Muscle of back (tissue), 11 donors: ENCODE measurements around the gene MEG3. TPM values are rescaled to one million over a fixed set of nuclear protein-coding genes. Genes with fewer than 3 reads are reported as not detected.
A peak's percentile ranks its signal among the peaks of the same experiment; 100 is the strongest.
"Not testable (repeated sequence)": the region's sequence is repeated elsewhere in the genome, so short reads cannot be mapped to it uniquely, and the experiment has no call there.

ENCODE experiments used
- DNase-seq, 3 donors: peaks; one replicate each; pipeline versions ENCODE4 v3.0.0 to v3.0.0-alpha.2; 2013
- polyA plus RNA-seq, 10 donors: library from polyadenylated mRNA; unstranded; fragments of 120-200 nt; gene quantifications; one replicate each; pipeline ENCODE4 v1.2.1, GENCODE V29; 2013; ENCODE audit not compliant: insufficient read length in 10 of 10

The MEG3 gene
- polyA plus RNA-seq, 10 donors: 2,465 to 7,650 (median 4,019) TPM

- no peak for DNase-seq
Observed at GRCh38 chr14:100786576-100787219, 39.2 kb upstream of the MEG3 start.

- DNase-seq: no peak
Observed at GRCh38 chr14:100787659-100788058, 38.3 kb upstream of the MEG3 start.

GRCh38 chr14:100788517-100788916, 37.4 kb upstream of the MEG3 start:
- DNase-seq: peak in 1 of 3 donors; percentile 37

- DNase-seq: no peak
Observed at GRCh38 chr14:100788942-100789341, 37.0 kb upstream of the MEG3 start.

- DNase-seq: no peak
Observed at GRCh38 chr14:100789460-100790417, 36.2 kb upstream of the MEG3 start.

- peak in 2 of 3 donors; percentile 55 to 69 for DNase-seq
Observed at GRCh38 chr14:100790502-100791347, 35.2 kb upstream of the MEG3 start.

GRCh38 chr14:100791348-100791735, 34.6 kb upstream of the MEG3 start:
- DNase-seq: peak; percentile 58 to 71 (median 64)

- DNase-seq: no peak
Observed at GRCh38 chr14:100791995-100792394, 33.9 kb upstream of the MEG3 start.

- peak in 1 of 3 donors; percentile 73 for DNase-seq
Observed at GRCh38 chr14:100796946-100797345, 29.0 kb upstream of the MEG3 start.

- DNase-seq: no peak
Observed at GRCh38 chr14:100800041-100800440, 25.9 kb upstream of the MEG3 start.

GRCh38 chr14:100801433-100801832, 24.5 kb upstream of the MEG3 start:
- not testable (repeated sequence) for DNase-seq

- DNase-seq: no peak
Observed at GRCh38 chr14:100802179-100802578, 23.7 kb upstream of the MEG3 start.

- DNase-seq: no peak
Observed at GRCh38 chr14:100802766-100803165, 23.2 kb upstream of the MEG3 start.

GRCh38 chr14:100803226-100803625, 22.7 kb upstream of the MEG3 start:
- DNase-seq: peak in 1 of 3 donors; percentile 34

- DNase-seq: no peak
Observed at GRCh38 chr14:100803676-100804075, 22.2 kb upstream of the MEG3 start.

GRCh38 chr14:100804138-100804537, 21.8 kb upstream of the MEG3 start:
- no peak for DNase-seq

- no peak for DNase-seq
Observed at GRCh38 chr14:100804558-100805309, 21.2 kb upstream of the MEG3 start.

- no peak for DNase-seq
Observed at GRCh38 chr14:100806386-100806785, 19.5 kb upstream of the MEG3 start.

- DNase-seq: no peak
Observed at GRCh38 chr14:100807496-100807895, 18.4 kb upstream of the MEG3 start.

- no peak for DNase-seq
Observed at GRCh38 chr14:100807979-100808734, 17.8 kb upstream of the MEG3 start.
